ENCODE measurements around the gene AMOTL2. TPM values are rescaled to one million over a fixed set of nuclear protein-coding genes. Genes with fewer than 3 reads are reported as not detected.

Gene AMOTL2
- total RNA-seq, 2 donors from 2014 or later, result 65.1 to 71.5 TPM

- H3K4me1 ChIP-seq, result peaks cover 28% of the 10 kb centered on the region
- H3K36me3 ChIP-seq (replicated peaks in 1 of 2; ENCODE audit: insufficient read depth in 1 of 2, low read depth in 2 of 2), result no peaks in the 10 kb centered on the region
- TF ChIP-seq CTCF (IDR thresholded peaks at IDR 0.05), result no peak
- H3K27me3 ChIP-seq, result no peaks in the 10 kb centered on the region
- 94 to 96% methylated on average over 5 of the region's 5 CpGs for WGBS, 2 donors
- intact Hi-C loops (cut with DNase I), result no loop called here
- ATAC-seq (no peak), DNase-seq (no peak)
- H3K4me3 ChIP-seq, result no peak overlapping the region
- no peaks in the 10 kb centered on the region for H3K9me3 ChIP-seq
- no peak overlapping the region for H3K27ac ChIP-seq
These were observed 35.6 kb downstream of the AMOTL2 start for GRCh38 chr3:134338516-134339261.

GRCh38 chr3:134338201-134338512, 36.1 kb downstream of the AMOTL2 start:
- no peak overlapping the region for H3K27ac ChIP-seq
- no peaks in the 10 kb centered on the region for H3K9me3 ChIP-seq
- WGBS, 2 donors, result 92% methylated on average over 2 of the region's 2 CpGs
- ATAC-seq, result no peak
- no peaks in the 10 kb centered on the region for H3K27me3 ChIP-seq
- peaks cover 31% of the 10 kb centered on the region for H3K4me1 ChIP-seq
- no peak for DNase-seq
- no peaks in the 10 kb centered on the region for H3K36me3 ChIP-seq (replicated peaks in 1 of 2; ENCODE audit: insufficient read depth in 1 of 2, low read depth in 2 of 2)
- intact Hi-C loops (cut with DNase I), result no loop called here
- TF ChIP-seq CTCF (IDR thresholded peaks at IDR 0.05) (no peak), POLR2A (IDR thresholded peaks at IDR 0.05) (no peak)
- H3K4me3 ChIP-seq, result no peak overlapping the region

- TF ChIP-seq POLR2A (IDR thresholded peaks at IDR 0.05) (no peak), CTCF (IDR thresholded peaks at IDR 0.05) (no peak)
- no peaks in the 10 kb centered on the region for H3K9me3 ChIP-seq
- intact Hi-C loops (cut with DNase I), result no loop called here
- H3K4me3 ChIP-seq, result no peak overlapping the region
- H3K36me3 ChIP-seq (replicated peaks in 1 of 2; ENCODE audit: insufficient read depth in 1 of 2, low read depth in 2 of 2), result no peaks in the 10 kb centered on the region
- 71 to 86% methylated on average over 1 to 3 of the region's 3 CpGs for WGBS, 2 donors
- DNase-seq (no peak), ATAC-seq (no peak)
- no peak overlapping the region for H3K27ac ChIP-seq
- peaks cover 31% of the 10 kb centered on the region for H3K4me1 ChIP-seq
- H3K27me3 ChIP-seq, result no peaks in the 10 kb centered on the region
These were observed 36.6 kb downstream of the AMOTL2 start for GRCh38 chr3:134337511-134338200.

GRCh38 chr3:134337071-134337482, 37.2 kb downstream of the AMOTL2 start:
- WGBS, 2 donors, result 90 to 97% methylated on average over 5 to 8 of the region's 8 CpGs
- H3K4me1 ChIP-seq, result peaks cover 31% of the 10 kb centered on the region
- peak overlapping the region in 1 of 4 donors; percentile 4 for H3K27ac ChIP-seq
- TF ChIP-seq CTCF (IDR thresholded peaks at IDR 0.05) (no peak), POLR2A (IDR thresholded peaks at IDR 0.05) (no peak)
- H3K9me3 ChIP-seq, result no peaks in the 10 kb centered on the region
- H3K36me3 ChIP-seq (replicated peaks in 1 of 2; ENCODE audit: insufficient read depth in 1 of 2, low read depth in 2 of 2), result no peaks in the 10 kb centered on the region
- ATAC-seq, result no peak
- H3K27me3 ChIP-seq, result no peaks in the 10 kb centered on the region
- no peak for DNase-seq
- no peak overlapping the region for H3K4me3 ChIP-seq
- intact Hi-C loops (cut with DNase I), result no loop called here
